ENCODE data around the gene MBP.

Gene MBP

DNA sequence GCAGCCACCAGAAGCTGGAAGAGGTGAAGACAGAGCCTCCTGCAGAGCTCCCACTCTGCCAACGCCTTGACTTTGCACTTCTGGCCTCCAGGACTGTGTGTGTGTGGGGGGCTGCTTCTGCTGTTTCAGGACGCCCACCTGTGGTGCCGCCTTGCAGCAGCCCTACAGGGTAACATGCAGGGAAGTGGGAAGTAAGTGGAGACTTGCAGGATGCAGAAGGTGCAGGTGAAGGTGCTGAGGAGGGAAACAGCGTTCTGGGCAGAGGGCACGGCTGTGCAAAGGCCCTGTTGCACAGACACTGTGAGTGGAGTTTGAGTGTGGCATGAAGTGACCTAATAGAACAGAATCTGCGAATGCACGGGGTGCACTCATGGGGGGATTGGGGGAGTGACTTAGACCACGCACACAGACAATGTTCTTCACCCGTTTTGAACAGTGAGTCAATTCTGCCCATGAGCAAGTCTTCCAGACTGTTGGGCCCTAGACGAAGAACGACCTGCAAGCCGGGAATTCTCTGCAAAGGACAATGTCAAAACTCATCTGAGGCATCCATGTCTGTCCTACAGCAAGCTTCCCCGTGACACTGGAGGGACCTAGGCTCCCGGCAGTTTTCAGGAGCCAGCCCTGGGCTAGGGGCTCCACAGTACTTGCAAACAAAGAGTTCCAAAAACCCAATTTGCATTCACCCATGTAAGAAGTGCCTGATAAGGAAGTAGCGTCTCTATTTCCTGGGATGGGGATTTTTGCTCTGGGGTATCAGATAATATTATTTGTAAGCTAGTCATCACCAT lies 19.0 kb downstream of the MBP start:
- DNase-seq, result no peak

GRCh38 chr18:77112747-77113092 lies 19.9 kb downstream of the MBP start:
- no peak for DNase-seq

- no peak for DNase-seq
Measured at GRCh38 chr18:77111951-77112746, 20.4 kb downstream of the MBP start.

DNA sequence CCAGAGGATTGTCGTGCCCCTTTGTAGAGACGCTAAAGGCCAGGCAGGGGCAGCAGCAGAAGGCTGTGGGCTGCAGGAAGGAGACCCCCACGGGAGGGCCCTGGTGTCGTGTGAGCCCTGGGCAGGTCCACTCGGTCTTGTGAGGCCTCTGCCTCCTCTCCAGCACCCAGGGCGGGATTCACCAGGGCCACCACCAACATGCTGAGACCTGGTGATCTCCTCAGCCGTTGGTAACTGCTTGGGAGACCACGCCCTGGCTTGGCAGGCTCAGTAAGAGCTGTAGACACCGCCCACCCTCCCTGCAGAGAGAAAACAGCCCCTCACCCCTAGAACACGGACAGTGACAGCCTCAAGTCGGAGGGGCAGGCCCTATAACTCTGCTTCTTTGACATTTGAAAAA lies 21.1 kb downstream of the MBP start:
- no peak for DNase-seq

DNA sequence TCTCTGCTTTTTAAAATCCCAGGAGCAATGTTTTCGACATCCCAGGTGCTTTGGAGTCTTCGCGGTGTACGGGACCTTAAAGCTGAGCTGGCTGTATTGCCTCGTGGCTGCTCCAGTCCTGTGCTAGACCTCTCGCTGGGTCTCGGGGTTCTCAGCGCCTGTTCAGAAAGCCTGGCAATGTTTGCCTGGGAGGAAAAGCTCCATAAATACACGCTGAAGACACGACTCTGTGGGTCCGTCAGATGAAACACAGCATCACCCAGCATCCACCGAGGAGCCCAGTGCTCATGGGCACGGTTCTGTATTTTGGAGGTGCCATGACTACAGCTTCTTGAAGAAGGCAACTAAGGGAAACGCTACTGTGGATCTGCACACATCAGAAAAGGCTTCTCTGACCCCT lies 21.6 kb downstream of the MBP start:
- no peak for DNase-seq

DNA sequence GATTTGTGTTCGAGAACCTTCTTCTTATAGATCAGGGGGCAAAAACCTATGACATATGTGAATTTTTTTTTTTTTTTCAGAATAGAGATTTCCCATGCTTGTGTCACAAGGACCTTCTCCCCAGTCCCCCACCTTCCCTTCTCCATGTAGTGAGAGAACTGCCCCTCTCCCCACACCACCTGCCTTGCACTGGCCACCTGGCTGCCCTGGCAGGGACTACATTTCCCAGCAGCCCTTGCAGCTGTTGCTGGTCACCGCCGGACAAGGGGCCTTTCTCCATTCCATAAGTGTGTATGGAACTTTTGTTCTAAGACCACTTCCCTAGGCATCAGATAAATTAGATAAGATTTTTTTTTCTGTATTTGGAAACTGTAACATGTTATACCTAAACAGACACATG lies 22.2 kb downstream of the MBP start:
- DNase-seq, result no peak

GRCh38 chr18:77109648-77110019 lies 22.9 kb downstream of the MBP start:
- no peak for DNase-seq

DNA sequence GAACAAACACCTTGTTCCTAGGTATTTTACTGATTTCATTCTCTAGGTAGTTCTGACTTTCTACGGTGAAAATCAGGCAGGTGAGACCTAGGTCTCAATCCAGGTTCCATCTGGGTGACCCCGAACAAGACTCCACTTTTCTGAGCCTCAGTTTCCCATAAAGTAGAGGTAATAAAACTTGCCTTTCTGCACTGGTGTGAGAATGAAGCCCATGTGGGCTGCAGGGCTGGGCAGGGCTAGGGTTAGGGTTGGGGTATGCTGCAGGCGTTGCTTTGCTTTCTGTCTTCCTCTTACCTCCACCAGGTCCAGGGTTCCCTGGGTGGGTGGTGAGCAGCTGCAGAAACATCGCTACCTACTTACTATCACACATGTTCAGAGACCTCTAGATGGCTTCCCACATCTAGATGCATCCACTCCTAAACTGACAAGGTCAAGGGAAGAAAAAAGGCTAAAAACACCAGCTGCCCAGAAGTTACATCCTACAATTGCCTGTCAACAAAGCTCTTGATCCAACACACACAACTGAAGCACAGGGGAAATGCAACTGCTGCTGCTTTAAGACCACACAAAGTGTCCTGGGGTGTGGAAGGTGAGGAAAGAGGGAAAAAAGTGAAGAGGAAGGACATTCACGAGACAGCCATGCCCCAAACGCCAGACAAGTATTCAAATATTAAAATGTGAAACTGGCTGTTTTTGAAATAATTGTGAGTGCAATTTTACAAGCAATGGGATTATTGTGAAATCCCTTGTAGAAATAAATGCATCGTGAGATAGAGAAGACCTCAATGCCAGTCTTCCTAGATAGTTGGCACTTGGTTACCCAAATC lies 23.5 kb downstream of the MBP start:
- DNase-seq, result no peak

- DNase-seq, result no peak
Measured at GRCh38 chr18:77108001-77108692, 24.4 kb downstream of the MBP start.

- no peak for DNase-seq
Measured at GRCh38 chr18:77107292-77107691, 25.3 kb downstream of the MBP start.

DNA sequence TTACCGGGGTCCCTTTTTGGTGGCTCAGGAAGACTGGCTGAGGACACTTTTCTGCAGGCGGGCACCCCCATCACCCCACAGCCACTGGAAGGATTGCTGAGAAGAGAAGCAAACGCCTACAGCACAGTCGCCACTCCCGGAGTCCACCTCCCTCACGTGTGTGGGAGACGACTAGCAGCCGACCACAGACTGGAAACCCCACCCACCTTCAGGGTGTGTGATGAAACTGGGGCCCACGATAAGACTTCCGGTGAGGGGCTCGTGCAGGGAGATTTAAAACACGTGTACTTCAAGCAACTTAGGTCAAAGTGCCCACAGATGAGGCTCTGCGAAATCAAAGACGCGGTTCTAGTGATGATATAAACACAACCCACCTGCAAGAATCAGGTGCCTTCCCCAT lies 26.3 kb downstream of the MBP start:
- DNase-seq, result peak; percentile 69

DNA sequence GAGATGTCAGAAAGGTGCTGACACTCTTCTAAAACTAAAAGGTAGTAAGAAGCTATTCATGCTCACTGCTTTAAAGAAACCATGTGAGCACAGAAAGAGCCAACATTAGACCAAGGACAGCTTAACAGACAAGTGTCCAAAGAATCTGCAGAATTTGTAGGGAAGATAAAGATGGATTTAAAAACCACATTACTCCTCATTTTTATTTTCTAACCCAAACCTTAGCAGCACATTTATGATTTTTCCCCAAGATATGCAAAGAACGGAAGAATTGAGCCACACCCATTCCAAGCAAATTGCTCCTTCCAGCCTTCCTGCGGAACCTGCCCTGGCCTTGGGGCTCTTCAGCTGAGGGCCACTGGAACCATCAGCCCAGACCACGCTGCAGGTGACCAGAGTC lies 26.9 kb downstream of the MBP start:
- no peak for DNase-seq

DNA sequence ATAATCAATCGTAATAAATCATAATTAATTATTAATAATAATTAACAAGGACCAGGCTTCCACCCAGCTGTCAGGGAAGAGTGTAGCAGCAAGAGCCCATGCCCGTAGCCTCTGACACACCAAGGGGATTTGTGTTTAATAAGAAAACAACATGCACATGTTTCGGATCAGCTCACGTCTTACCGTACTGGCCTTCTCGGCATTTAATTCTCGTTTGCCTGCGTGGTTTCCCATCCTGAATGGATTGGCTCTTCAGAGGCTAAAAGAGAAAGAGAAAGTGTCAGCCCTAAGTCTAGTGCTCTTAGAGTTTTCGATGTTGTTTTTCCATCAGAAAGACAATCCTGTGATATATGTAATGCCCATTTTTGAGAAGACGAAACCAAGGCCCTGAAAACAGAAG lies 27.6 kb downstream of the MBP start:
- DNase-seq, result no peak

- DNase-seq, result no peak
Measured at GRCh38 chr18:77103991-77104531, 28.5 kb downstream of the MBP start.

GRCh38 chr18:77103187-77103850 lies 29.3 kb downstream of the MBP start:
- no peak for DNase-seq

GRCh38 chr18:77102259-77103040 lies 30.1 kb downstream of the MBP start:
- no peak for DNase-seq

DNA sequence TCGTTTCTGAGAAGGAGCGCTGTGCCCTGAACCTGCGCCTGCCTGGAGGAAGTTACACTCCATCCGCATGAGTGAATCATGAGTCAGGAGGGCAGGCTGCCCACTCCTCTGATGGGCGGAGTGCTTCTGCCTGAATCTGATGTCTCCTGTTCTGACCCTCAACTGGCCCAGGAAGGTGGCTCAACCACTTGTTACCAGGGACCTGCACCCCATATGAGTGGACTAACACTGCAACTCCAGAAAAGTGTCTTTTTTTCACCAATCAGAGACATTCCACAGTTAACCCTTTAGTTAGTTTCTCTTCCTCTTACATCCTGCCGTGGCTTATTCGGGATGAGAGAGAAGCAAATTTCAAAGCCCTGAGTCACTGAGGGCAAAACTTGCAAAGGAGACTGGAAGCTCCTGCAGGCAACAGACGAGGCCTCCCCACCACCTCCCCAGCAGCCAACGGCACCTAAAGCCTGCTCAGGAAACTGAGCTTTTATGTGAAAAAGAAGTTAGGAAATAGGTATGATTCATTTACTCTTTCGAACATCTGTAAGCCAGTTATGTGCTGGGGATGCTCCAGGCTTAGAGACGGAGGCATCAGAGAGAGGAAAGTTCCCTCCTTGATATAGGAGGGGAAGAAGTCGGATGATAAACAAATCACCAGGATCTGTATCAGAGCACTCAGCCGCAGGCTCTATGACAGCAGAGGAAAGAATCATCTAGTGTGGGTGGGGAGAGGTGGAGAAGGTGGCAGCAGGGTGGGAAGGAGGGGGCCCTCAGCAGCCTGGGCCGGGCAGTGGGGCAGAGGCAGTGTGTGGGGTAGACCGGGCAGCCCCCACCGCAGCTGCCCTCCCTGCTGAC lies 30.9 kb downstream of the MBP start:
- DNase-seq, result peak; percentile 23

DNA sequence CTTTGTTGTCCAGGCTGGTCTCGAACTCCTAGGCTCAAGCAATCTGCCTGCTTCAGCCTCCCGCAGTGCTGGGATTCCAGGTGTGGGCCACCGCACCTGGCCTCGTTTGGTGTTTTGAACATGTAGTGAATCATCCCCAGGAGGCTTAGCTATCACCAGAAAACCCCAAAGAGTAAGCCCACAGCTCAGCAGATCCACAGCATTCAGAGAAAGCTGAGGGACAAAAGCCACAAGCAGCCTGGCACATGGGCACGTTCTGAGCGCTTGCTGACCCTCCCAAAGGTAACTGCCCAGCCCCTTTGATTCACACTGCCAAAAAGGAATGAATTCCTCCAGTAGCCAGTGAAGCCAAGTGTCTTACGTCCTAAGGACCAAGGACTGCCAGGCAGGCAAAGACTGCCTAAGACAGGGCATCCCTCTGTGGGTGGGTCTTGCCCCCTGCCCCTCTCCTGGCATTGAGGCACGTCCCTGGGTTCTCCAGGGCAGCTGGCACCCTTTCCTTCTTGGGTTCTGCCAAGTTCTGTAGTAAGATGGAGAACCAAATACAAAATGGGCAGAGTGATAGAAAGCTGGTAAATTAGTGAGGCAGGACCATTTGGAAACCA lies 31.7 kb downstream of the MBP start:
- peak; percentile 31 for DNase-seq

DNA sequence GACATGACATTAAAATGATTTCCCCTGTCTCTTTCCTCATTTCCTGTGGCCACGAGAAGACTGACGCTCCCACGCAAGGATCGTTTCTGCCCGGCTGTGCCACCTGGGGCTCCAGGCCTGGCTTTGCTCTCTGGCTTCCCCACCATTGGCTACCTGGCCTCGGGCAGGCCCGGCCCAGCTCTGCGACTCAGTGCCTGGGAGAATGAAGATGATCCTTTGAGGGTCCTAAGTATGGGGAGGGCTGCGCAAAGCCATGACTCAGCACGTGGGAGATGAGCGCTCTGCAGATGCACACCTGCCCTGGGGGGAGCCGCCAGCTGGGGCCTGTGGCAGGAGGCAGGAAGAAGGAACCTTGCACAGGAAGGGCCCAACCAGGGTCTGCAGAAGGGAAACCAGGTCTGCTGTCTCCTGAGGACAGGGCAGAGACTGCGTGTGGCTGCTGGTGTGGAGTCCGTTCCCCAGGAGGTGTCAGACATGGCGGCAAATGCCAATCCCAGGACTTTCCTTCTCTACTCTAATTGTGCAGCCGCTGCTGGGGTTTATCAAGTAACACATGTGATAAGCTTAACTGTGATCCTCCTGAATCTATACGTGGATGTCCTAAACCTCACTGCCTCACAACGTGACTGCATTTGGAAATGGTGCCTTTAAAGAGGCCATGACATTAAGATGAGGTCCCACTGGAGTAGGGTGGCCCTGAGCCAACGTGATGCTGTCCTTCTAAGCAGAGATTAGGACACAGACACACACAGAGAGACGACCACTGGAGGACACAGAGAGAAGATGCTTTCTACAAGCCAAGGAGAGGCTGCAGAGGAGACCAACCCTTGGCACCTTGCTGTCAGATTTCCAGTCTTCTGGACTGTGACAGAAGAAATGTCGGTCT lies 32.9 kb downstream of the MBP start:
- DNase-seq, result peak; percentile 22
